HG02970 (cell line): ENCODE measurements around the gene RAD9B.
"Not testable (repeated sequence)": the region's sequence is repeated elsewhere in the genome, so short reads cannot be mapped to it uniquely, and the experiment has no call there.

Experiments used
- ATAC-seq: cut with Tn5 transposase; IDR thresholded peaks from one replicate; pipeline ENCODE4 v1.9.1; 2021; ENCODE audit warnings: mild to moderate bottlenecking, moderate library complexity, moderate number of reproducible peaks; ENCODE audit not compliant: unreplicated experiment, low FRiP score

RAD9B gene

GRCh38 chr12:110520876-110521712 lies 19.0 kb downstream of the RAD9B start:
- ATAC-seq: not testable (repeated sequence)

GRCh38 chr12:110528277-110528839 lies 26.2 kb downstream of the RAD9B start:
- ATAC-seq: no peak

- no peak for ATAC-seq
These were observed 28.4 kb downstream of the RAD9B start for GRCh38 chr12:110530511-110530910.

GRCh38 chr12:110531741-110532333 lies 29.7 kb downstream of the RAD9B start:
- ATAC-seq: peak; percentile 83

GRCh38 chr12:110532644-110533043 lies 30.5 kb downstream of the RAD9B start:
- no peak for ATAC-seq

GRCh38 chr12:110533607-110534006 lies 31.5 kb downstream of the RAD9B start:
- no peak for ATAC-seq

- ATAC-seq: no peak
These were observed 32.7 kb downstream of the RAD9B start for GRCh38 chr12:110534811-110535210.

GRCh38 chr12:110536834-110537604 lies 34.9 kb downstream of the RAD9B start:
- no peak for ATAC-seq

- ATAC-seq: no peak
These were observed 35.7 kb downstream of the RAD9B start for GRCh38 chr12:110537605-110538409.

GRCh38 chr12:110538869-110539622 lies 36.9 kb downstream of the RAD9B start:
- no peak for ATAC-seq

GRCh38 chr12:110540048-110540447 lies 37.9 kb downstream of the RAD9B start:
- no peak for ATAC-seq

- no peak for ATAC-seq
These were observed 41.3 kb downstream of the RAD9B start for GRCh38 chr12:110543252-110543959.

- no peak for ATAC-seq
These were observed 41.8 kb downstream of the RAD9B start for GRCh38 chr12:110543965-110544364.

- ATAC-seq: not testable (repeated sequence)
These were observed 43.1 kb downstream of the RAD9B start for GRCh38 chr12:110545259-110545658.

GRCh38 chr12:110545812-110546211 lies 43.7 kb downstream of the RAD9B start:
- ATAC-seq: no peak

GRCh38 chr12:110546339-110546738 lies 44.2 kb downstream of the RAD9B start:
- no peak for ATAC-seq

- ATAC-seq: no peak
These were observed 45.0 kb downstream of the RAD9B start for GRCh38 chr12:110547090-110547489.

GRCh38 chr12:110548678-110549077 lies 46.5 kb downstream of the RAD9B start:
- ATAC-seq: no peak

- no peak for ATAC-seq
These were observed 47.6 kb downstream of the RAD9B start for GRCh38 chr12:110549716-110550115.
